UCSD-AML1 (cell line): ENCODE measurements around the gene LSP1.

Experiments
- DNase-seq: peaks from one replicate; lab custom pipeline; 2025; ENCODE audit not compliant: unreplicated experiment; lab: John Stamatoyannopoulos, UW

LSP1 gene

GRCh38 chr11:1824221-1825038, 28.5 kb upstream of the LSP1 start:
- DNase-seq, result no peak

- DNase-seq, result peak; percentile 81
Observed at GRCh38 chr11:1825039-1825740, 27.7 kb upstream of the LSP1 start.

GRCh38 chr11:1825785-1826451, 27.0 kb upstream of the LSP1 start:
- DNase-seq, result no peak

GRCh38 chr11:1826552-1827094, 26.3 kb upstream of the LSP1 start:
- no peak for DNase-seq

GRCh38 chr11:1827095-1827813, 25.6 kb upstream of the LSP1 start:
- no peak for DNase-seq

GRCh38 chr11:1827931-1828330, 25.0 kb upstream of the LSP1 start:
- DNase-seq, result no peak

- DNase-seq, result no peak
Observed at GRCh38 chr11:1828542-1828941, 24.3 kb upstream of the LSP1 start.

- DNase-seq, result no peak
Observed at GRCh38 chr11:1829039-1829820, 23.7 kb upstream of the LSP1 start.

- DNase-seq, result no peak
Observed at GRCh38 chr11:1830004-1830321, 22.9 kb upstream of the LSP1 start.

GRCh38 chr11:1830322-1831223, 22.3 kb upstream of the LSP1 start:
- peak; percentile 37 for DNase-seq

- no peak for DNase-seq
Observed at GRCh38 chr11:1831338-1832210, 21.3 kb upstream of the LSP1 start.

GRCh38 chr11:1832211-1832919, 20.5 kb upstream of the LSP1 start:
- DNase-seq, result peak; percentile 61

- DNase-seq, result no peak
Observed at GRCh38 chr11:1832920-1833295, 20.0 kb upstream of the LSP1 start.

GRCh38 chr11:1834062-1834610, 18.7 kb upstream of the LSP1 start:
- DNase-seq, result no peak

- DNase-seq, result no peak
Observed at GRCh38 chr11:1834779-1835670, 17.9 kb upstream of the LSP1 start, which contains the start of gene SYT8. TSS of gene SYT8 (plus strand) at chr11:1834990. CDS start at chr11:1835106, 116 bp downstream.

- no peak for DNase-seq
Observed at GRCh38 chr11:1835671-1836010, 17.2 kb upstream of the LSP1 start.
